Vagina (tissue), 2 donors: ENCODE results near the gene SAMD15.

Experiments
- CTCF ChIP-seq, 3 experiments: fragments of 450-650 bp in 2 of 3; fragments of 200-600 bp in 1 of 3; sonication (generic) in 1 of 3; IDR thresholded peaks; one replicate each; pipeline ENCODE4 v1.5.1; 2017 to 2019; ENCODE audit warnings: antibody characterized with exemption in 3 of 3, mild to moderate bottlenecking in 2 of 3, moderate library complexity in 2 of 3
- POLR2A ChIP-seq, 2 donors: fragments of 450-650 bp; IDR thresholded peaks; one replicate each; pipeline ENCODE4 v1.6.1; 2017; ENCODE audit warnings: antibody characterized with exemption in 2 of 2, mild to moderate bottlenecking in 2 of 2, moderate library complexity in 2 of 2
- POLR2AphosphoS5 ChIP-seq, 2 donors: sonication (generic); formaldehyde crosslinking; IDR thresholded peaks; one replicate each; pipeline ENCODE4 v1.9.0; 2017; ENCODE audit warnings: antibody characterized with exemption in 2 of 2, mild to moderate bottlenecking in 2 of 2, low read depth in 1 of 2; ENCODE audit not compliant: insufficient read depth in 1 of 2

- TF ChIP-seq POLR2A (IDR thresholded peaks at IDR 0.05) (no peak), POLR2AphosphoS5 (IDR thresholded peaks at IDR 0.05; ENCODE audit: insufficient read depth in 1 of 2, low read depth in 1 of 2) (no peak), CTCF (IDR thresholded peaks at IDR 0.05) (no peak)
Measured at GRCh38 chr14:77342726-77343397, 34.3 kb upstream of the SAMD15 start.
